Measurements from ENCODE around the gene PRR15L. TPM values are rescaled to one million over a fixed set of nuclear protein-coding genes. Genes with fewer than 3 reads are reported as not detected.

The PRR15L gene
- total RNA-seq, 1 donor from 2014 or later, result not detected

- peaks cover 2% of the 10 kb centered on the region for H3K9me3 Mint-ChIP-seq (ENCODE audit: unreplicated experiment)
- peaks cover 4% of the 10 kb centered on the region for H3K27me3 Mint-ChIP-seq (ENCODE audit: unreplicated experiment)
- no peaks in the 10 kb centered on the region for H3K36me3 Mint-ChIP-seq (ENCODE audit: unreplicated experiment)
- no peak overlapping the region for H3K27ac Mint-ChIP-seq (ENCODE audit: unreplicated experiment)
- peaks cover 5% of the 10 kb centered on the region for H3K4me1 Mint-ChIP-seq (ENCODE audit: low read depth, unreplicated experiment)
- no peak overlapping the region for H3K4me3 Mint-ChIP-seq (ENCODE audit: unreplicated experiment)
- TF ChIP-seq, protein P1, sequence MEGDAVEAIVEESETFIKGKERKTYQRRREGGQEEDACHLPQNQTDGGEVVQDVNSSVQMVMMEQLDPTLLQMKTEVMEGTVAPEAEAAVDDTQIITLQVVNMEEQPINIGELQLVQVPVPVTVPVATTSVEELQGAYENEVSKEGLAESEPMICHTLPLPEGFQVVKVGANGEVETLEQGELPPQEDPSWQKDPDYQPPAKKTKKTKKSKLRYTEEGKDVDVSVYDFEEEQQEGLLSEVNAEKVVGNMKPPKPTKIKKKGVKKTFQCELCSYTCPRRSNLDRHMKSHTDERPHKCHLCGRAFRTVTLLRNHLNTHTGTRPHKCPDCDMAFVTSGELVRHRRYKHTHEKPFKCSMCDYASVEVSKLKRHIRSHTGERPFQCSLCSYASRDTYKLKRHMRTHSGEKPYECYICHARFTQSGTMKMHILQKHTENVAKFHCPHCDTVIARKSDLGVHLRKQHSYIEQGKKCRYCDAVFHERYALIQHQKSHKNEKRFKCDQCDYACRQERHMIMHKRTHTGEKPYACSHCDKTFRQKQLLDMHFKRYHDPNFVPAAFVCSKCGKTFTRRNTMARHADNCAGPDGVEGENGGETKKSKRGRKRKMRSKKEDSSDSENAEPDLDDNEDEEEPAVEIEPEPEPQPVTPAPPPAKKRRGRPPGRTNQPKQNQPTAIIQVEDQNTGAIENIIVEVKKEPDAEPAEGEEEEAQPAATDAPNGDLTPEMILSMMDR (IDR thresholded peaks at IDR 0.05; ENCODE audit: partially characterized antibody, unreplicated experiment), result no peak
- no peak for DNase-seq
These were observed 11.9 kb downstream of the PRR15L start for GRCh38 chr17:47945529-47946508.

DNA sequence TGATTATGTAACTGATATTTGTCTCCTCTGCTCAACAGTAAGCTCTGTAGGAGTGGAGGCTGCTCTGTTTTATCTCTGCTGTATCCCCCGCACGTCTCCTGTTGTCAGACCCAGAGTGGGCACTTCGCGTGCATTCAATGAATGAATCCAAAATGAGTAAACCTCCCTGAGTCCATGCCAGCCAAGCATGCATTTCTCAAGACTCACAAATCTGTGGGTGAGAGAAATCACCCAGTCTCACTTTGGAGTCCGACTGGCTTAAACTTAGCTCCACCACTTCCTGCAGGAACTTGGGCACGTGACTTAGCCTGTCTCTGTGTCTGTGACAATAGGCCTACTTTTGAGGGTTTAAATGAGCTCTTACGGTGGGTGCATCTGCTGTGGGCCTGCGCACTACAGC lies 12.6 kb downstream of the PRR15L start:
- peaks cover 5% of the 10 kb centered on the region for H3K27me3 Mint-ChIP-seq (ENCODE audit: unreplicated experiment)
- H3K4me3 Mint-ChIP-seq (ENCODE audit: unreplicated experiment), result no peak overlapping the region
- TF ChIP-seq, protein P1 (IDR thresholded peaks at IDR 0.05; ENCODE audit: partially characterized antibody, unreplicated experiment), result no peak
- H3K27ac Mint-ChIP-seq (ENCODE audit: unreplicated experiment), result no peak overlapping the region
- peaks cover 5% of the 10 kb centered on the region for H3K4me1 Mint-ChIP-seq (ENCODE audit: low read depth, unreplicated experiment)
- peaks cover 2% of the 10 kb centered on the region for H3K9me3 Mint-ChIP-seq (ENCODE audit: unreplicated experiment)
- DNase-seq, result no peak
- H3K36me3 Mint-ChIP-seq (ENCODE audit: unreplicated experiment), result no peaks in the 10 kb centered on the region

DNA sequence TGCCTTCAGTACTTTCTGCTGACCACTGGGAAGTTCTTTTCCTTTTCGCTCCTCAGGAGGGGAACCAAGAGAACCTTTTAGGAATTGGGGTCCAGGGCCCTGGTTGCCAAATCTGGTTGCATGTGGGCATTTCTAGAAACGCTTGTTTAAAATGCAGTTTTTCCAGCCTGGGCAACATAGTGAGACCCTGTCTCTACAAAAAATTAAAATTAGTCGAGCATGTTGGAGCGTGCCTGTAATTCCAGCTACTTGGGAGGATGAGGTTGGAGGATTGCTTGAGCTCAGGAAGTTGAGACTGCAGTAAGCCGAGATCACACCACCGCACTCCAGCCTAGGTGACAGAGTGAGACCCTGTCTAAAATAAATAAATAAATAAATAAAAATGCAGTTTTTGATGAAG lies 15.1 kb downstream of the PRR15L start:
- H3K9me3 Mint-ChIP-seq (ENCODE audit: unreplicated experiment), result peaks cover 2% of the 10 kb centered on the region

GRCh38 chr17:47942096-47942510 lies 15.6 kb downstream of the PRR15L start:
- TF ChIP-seq, protein P1 (IDR thresholded peaks at IDR 0.05; ENCODE audit: partially characterized antibody, unreplicated experiment), result no peak
- Mint-ChIP-seq H3K4me1 (ENCODE audit: low read depth, unreplicated experiment) (no peaks in the 10 kb centered on the region), H3K36me3 (ENCODE audit: unreplicated experiment) (no peaks in the 10 kb centered on the region), H3K27ac (ENCODE audit: unreplicated experiment) (no peak overlapping the region), H3K9me3 (ENCODE audit: unreplicated experiment) (peaks cover 2% of the 10 kb centered on the region), H3K4me3 (ENCODE audit: unreplicated experiment) (peak overlapping the region; percentile 85), H3K27me3 (ENCODE audit: unreplicated experiment) (peaks cover 4% of the 10 kb centered on the region)
- DNase-seq, result no peak

More for the DNA sequence above, 15.1 kb downstream of the PRR15L start:
- H3K4me3 Mint-ChIP-seq (ENCODE audit: unreplicated experiment), result no peak overlapping the region
- H3K27me3 Mint-ChIP-seq (ENCODE audit: unreplicated experiment), result peaks cover 4% of the 10 kb centered on the region
- H3K4me1 Mint-ChIP-seq (ENCODE audit: low read depth, unreplicated experiment), result no peaks in the 10 kb centered on the region
- H3K27ac Mint-ChIP-seq (ENCODE audit: unreplicated experiment), result no peak overlapping the region
- no peak for DNase-seq
- no peaks in the 10 kb centered on the region for H3K36me3 Mint-ChIP-seq (ENCODE audit: unreplicated experiment)
- TF ChIP-seq, protein P1 (IDR thresholded peaks at IDR 0.05; ENCODE audit: partially characterized antibody, unreplicated experiment), result no peak
